C4-2B (cell line): ENCODE results near the gene TGM1.

ENCODE experiments used
- CTCF ChIP-seq: fragments of 450-650 bp; conservative IDR thresholded peaks from 2 replicates; pipeline ENCODE4 v1.5.1; 2017; ENCODE audit warnings: mild to moderate bottlenecking
- ZFX ChIP-seq: fragments of 450-650 bp; IDR thresholded peaks from 2 replicates; pipeline ENCODE4 v1.6.1; 2017

GRCh38 chr14:24219080-24219479 lies 43.9 kb downstream of the TGM1 start:
- no peak for TF ChIP-seq CTCF
- no peak for TF ChIP-seq ZFX
